ENCODE data around the gene FRMPD4. TPM values are rescaled to one million over a fixed set of nuclear protein-coding genes. Genes with fewer than 3 reads are reported as not detected.

FRMPD4 gene
- total RNA-seq, 1 experiment from 2014 or later = 1.4 TPM

DNA sequence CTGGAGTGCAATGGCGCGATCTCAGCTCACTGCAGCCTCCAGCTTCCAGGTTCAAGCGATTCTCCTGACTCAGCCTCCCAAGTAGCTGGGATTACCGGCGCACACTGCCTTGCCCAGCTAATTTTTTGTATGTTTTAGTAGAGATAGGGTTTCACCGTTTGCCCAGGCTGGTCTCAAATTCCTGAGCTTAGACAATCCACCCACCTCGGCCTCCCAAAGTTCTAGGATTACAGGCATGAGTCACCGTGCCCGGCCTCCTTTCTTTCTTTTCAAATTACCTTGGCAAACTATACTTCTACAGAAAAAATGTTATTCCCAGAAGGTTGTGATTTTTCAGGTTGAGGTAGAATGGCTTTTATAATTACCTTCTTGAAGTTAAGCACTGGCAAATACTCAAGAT, 331.0 kb downstream of the FRMPD4 start:
- Mint-ChIP-seq H3K27me3 (ENCODE audit: low read depth) (no peaks in the 10 kb centered on the region), H3K27ac (no peak overlapping the region), H3K9me3 (no peaks in the 10 kb centered on the region; the same call in 1 of the 2 replicates), H3K36me3 (no peaks in the 10 kb centered on the region), H3K4me3 (no peak overlapping the region), H3K4me1 (peaks cover 17% of the 10 kb centered on the region)
- ATAC-seq (no peak), DNase-seq (ENCODE audit: low spot score) (no peak)
- ChIA-PET POLR2A (no interaction called here), CTCF (no interaction called here)
- TF ChIP-seq TCF7 (CRISPR knock-in tag; IDR thresholded peaks at IDR 0.05; ENCODE audit: low read depth) (no peak), ZNF263 (CRISPR knock-in tag; IDR thresholded peaks at IDR 0.05; ENCODE audit: low read depth) (no peak), ZNF396 (CRISPR knock-in tag; IDR thresholded peaks at IDR 0.05; ENCODE audit: borderline replicate concordance) (no peak), GRHL2 (CRISPR knock-in tag; IDR thresholded peaks at IDR 0.05; ENCODE audit: insufficient replicate concordance, severe bottlenecking) (no peak), NR3C1 (CRISPR knock-in tag; conservative IDR thresholded peaks at IDR 0.05; ENCODE audit: low read depth) (no peak), CBFB (CRISPR knock-in tag; IDR thresholded peaks at IDR 0.05; ENCODE audit: low read depth) (no peak)
- TF ChIP-seq, protein P1, sequence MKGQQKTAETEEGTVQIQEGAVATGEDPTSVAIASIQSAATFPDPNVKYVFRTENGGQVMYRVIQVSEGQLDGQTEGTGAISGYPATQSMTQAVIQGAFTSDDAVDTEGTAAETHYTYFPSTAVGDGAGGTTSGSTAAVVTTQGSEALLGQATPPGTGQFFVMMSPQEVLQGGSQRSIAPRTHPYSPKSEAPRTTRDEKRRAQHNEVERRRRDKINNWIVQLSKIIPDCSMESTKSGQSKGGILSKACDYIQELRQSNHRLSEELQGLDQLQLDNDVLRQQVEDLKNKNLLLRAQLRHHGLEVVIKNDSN (CRISPR knock-in tag; IDR thresholded peaks at IDR 0.05) = no peak
- TF ChIP-seq, protein P2, sequence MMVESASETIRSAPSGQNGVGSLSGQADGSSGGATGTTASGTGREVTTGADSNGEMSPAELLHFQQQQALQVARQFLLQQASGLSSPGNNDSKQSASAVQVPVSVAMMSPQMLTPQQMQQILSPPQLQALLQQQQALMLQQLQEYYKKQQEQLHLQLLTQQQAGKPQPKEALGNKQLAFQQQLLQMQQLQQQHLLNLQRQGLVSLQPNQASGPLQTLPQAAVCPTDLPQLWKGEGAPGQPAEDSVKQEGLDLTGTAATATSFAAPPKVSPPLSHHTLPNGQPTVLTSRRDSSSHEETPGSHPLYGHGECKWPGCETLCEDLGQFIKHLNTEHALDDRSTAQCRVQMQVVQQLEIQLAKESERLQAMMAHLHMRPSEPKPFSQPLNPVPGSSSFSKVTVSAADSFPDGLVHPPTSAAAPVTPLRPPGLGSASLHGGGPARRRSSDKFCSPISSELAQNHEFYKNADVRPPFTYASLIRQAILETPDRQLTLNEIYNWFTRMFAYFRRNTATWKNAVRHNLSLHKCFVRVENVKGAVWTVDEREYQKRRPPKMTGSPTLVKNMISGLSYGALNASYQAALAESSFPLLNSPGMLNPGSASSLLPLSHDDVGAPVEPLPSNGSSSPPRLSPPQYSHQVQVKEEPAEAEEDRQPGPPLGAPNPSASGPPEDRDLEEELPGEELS (CRISPR knock-in tag; IDR thresholded peaks at IDR 0.05) = no peak
- TF ChIP-seq, protein P3, sequence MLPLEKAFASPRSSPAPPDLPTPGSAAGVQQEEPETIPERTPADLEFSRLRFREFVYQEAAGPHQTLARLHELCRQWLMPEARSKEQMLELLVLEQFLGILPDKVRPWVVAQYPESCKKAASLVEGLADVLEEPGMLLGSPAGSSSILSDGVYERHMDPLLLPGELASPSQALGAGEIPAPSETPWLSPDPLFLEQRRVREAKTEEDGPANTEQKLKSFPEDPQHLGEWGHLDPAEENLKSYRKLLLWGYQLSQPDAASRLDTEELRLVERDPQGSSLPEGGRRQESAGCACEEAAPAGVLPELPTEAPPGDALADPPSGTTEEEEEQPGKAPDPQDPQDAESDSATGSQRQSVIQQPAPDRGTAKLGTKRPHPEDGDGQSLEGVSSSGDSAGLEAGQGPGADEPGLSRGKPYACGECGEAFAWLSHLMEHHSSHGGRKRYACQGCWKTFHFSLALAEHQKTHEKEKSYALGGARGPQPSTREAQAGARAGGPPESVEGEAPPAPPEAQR (CRISPR knock-in tag; IDR thresholded peaks at IDR 0.05) = no peak

DNA sequence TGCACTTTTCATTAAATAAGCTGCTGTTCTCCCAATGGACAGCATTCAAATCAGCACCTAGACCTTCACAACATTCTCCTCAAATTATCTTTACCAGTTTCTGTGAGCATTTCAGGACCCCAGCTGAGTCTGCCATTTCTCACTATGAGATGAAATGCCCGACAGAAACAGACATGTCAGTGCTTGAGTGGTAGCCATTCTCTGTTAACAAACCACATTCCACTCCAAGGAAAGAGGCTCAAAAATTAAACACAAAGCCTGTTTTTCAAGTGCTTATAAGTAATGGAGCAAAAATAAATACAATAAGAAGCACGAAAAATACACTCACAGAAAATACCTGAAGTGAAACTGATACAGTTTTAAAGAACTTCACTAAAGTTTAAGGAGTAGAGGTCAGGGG, 332.8 kb downstream of the FRMPD4 start:
- ChIA-PET CTCF (no interaction called here), POLR2A (no interaction called here)
- peaks cover 14% of the 10 kb centered on the region for H3K4me1 Mint-ChIP-seq
- no peaks in the 10 kb centered on the region; the same call in 1 of the 2 replicates for H3K9me3 Mint-ChIP-seq
- TF ChIP-seq FOXJ3 (CRISPR knock-in tag; IDR thresholded peaks at IDR 0.05; ENCODE audit: borderline replicate concordance) = no peak
- TF ChIP-seq, protein P4, sequence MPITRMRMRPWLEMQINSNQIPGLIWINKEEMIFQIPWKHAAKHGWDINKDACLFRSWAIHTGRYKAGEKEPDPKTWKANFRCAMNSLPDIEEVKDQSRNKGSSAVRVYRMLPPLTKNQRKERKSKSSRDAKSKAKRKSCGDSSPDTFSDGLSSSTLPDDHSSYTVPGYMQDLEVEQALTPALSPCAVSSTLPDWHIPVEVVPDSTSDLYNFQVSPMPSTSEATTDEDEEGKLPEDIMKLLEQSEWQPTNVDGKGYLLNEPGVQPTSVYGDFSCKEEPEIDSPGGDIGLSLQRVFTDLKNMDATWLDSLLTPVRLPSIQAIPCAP (CRISPR knock-in tag; IDR thresholded peaks at IDR 0.05) = no peak
- H3K27me3 Mint-ChIP-seq (ENCODE audit: low read depth) = no peaks in the 10 kb centered on the region
- ATAC-seq (no peak), DNase-seq (ENCODE audit: low spot score) (no peak)
- no peaks in the 10 kb centered on the region for H3K36me3 Mint-ChIP-seq
- H3K4me3 Mint-ChIP-seq = no peak overlapping the region
- H3K27ac Mint-ChIP-seq = no peak overlapping the region

DNA sequence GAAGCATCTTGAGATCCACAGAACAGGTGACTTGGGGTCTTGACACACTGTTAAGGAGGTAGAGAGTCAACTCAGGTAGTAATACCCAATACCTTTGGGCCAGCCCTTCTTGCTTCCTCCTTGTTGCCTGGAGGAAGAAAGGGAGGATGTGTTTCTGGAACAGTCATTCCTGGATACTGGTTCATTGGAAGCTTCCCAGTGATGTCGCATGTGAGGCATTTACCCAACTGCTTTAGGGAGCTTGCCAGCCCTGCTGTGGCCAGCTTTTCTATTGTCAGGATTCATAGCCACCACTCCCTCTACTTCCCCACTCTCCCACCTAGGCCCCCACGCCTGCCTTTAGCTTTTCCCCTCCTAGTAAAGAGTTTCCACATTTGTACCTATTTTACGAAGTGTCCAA, 342.7 kb downstream of the FRMPD4 start:
- H3K9me3 Mint-ChIP-seq = no peaks in the 10 kb centered on the region
- DNase-seq (ENCODE audit: low spot score) = no peak
- H3K4me1 Mint-ChIP-seq = no peaks in the 10 kb centered on the region
- H3K4me3 Mint-ChIP-seq = no peak overlapping the region
- H3K27ac Mint-ChIP-seq = no peak overlapping the region
- no peak for ATAC-seq
- H3K27me3 Mint-ChIP-seq (ENCODE audit: low read depth) = no peaks in the 10 kb centered on the region; the same call in 1 of the 2 replicates
- H3K36me3 Mint-ChIP-seq = no peaks in the 10 kb centered on the region
- POLR2A ChIA-PET = no interaction called here
- TF ChIP-seq ETV6 (CRISPR knock-in tag; IDR thresholded peaks at IDR 0.05) (no peak), ZNF396 (CRISPR knock-in tag; IDR thresholded peaks at IDR 0.05; ENCODE audit: borderline replicate concordance) (no peak), HMGA2 (CRISPR knock-in tag; IDR thresholded peaks at IDR 0.05) (no peak), RORB (CRISPR knock-in tag; IDR thresholded peaks at IDR 0.05) (no peak)
- TF ChIP-seq, protein P5, sequence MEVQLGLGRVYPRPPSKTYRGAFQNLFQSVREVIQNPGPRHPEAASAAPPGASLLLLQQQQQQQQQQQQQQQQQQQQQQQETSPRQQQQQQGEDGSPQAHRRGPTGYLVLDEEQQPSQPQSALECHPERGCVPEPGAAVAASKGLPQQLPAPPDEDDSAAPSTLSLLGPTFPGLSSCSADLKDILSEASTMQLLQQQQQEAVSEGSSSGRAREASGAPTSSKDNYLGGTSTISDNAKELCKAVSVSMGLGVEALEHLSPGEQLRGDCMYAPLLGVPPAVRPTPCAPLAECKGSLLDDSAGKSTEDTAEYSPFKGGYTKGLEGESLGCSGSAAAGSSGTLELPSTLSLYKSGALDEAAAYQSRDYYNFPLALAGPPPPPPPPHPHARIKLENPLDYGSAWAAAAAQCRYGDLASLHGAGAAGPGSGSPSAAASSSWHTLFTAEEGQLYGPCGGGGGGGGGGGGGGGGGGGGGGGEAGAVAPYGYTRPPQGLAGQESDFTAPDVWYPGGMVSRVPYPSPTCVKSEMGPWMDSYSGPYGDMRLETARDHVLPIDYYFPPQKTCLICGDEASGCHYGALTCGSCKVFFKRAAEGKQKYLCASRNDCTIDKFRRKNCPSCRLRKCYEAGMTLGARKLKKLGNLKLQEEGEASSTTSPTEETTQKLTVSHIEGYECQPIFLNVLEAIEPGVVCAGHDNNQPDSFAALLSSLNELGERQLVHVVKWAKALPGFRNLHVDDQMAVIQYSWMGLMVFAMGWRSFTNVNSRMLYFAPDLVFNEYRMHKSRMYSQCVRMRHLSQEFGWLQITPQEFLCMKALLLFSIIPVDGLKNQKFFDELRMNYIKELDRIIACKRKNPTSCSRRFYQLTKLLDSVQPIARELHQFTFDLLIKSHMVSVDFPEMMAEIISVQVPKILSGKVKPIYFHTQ (CRISPR knock-in tag; IDR thresholded peaks at IDR 0.05) = no peak
- CTCF ChIA-PET = interaction anchor here (0.7 kb wide), 1 partner anchor 17 kb away, joined by 3 read pairs; no protein-coding TSS in a partner anchor

All from WTC11 (cell line).